Muscle of arm (tissue), 14 donors: Measurements from ENCODE around the gene ABRAXAS1. TPM values are rescaled to one million over a fixed set of nuclear protein-coding genes. Genes with fewer than 3 reads are reported as not detected.
A peak's percentile ranks its signal among the peaks of the same experiment; 100 is the strongest.
"Not testable (repeated sequence)": the region's sequence is repeated elsewhere in the genome, so short reads cannot be mapped to it uniquely, and the experiment has no call there.

Experiments used
- DNase-seq: peaks from one replicate; pipeline ENCODE4 v3.0.0-alpha.2; 2013
- long read RNA-seq, 11 donors: transcript quantifications; one replicate each; lab custom pipeline, GENCODE V29; 2026
- polyA plus RNA-seq, 12 donors: library from polyadenylated mRNA; unstranded; fragments of 120-200 nt; gene quantifications; one replicate each; pipeline ENCODE4 v1.2.1, GENCODE V29; 2013; ENCODE audit not compliant: insufficient read length in 12 of 12

ABRAXAS1 gene
- polyA plus RNA-seq = 10 to 100 TPM in 11 of 12 donors, not detected in 1; 30.3 to 53.5 (median 36.8) TPM
- long read RNA-seq, donor 1, full-length matches to known transcripts = 5 of 34 reads
- long read RNA-seq, donor 1, partial matches to known transcripts = 29 of 34 reads
- long read RNA-seq, donor 1, other reads (novel, unspliced or antisense) = 0 of 34 reads
- long read RNA-seq, donor 2, full-length matches to known transcripts = 8 of 8 reads
- long read RNA-seq, donor 2, partial matches to known transcripts = 0 of 8 reads
- long read RNA-seq, donor 2, other reads (novel, unspliced or antisense) = 0 of 8 reads
- long read RNA-seq, donor 3, full-length matches to known transcripts = 4 of 9 reads
- long read RNA-seq, donor 3, partial matches to known transcripts = 5 of 9 reads
- long read RNA-seq, donor 3, other reads (novel, unspliced or antisense) = 0 of 9 reads
- long read RNA-seq, donor 4, full-length matches to known transcripts = 2 of 2 reads
- long read RNA-seq, donor 4, partial matches to known transcripts = 0 of 2 reads
- long read RNA-seq, donor 4, other reads (novel, unspliced or antisense) = 0 of 2 reads
- long read RNA-seq, donor 5, partial matches to known transcripts = 0 of 2 reads
- long read RNA-seq, donor 5, other reads (novel, unspliced or antisense) = 0 of 2 reads
- long read RNA-seq, donor 6, full-length matches to known transcripts = 7 of 7 reads
- long read RNA-seq, donor 6, partial matches to known transcripts = 0 of 7 reads
- long read RNA-seq, donor 6, other reads (novel, unspliced or antisense) = 0 of 7 reads
- long read RNA-seq, donor 7, full-length matches to known transcripts = 3 of 3 reads
- long read RNA-seq, donor 7, partial matches to known transcripts = 0 of 3 reads
- long read RNA-seq, donor 7, other reads (novel, unspliced or antisense) = 0 of 3 reads
- long read RNA-seq, donor 8, full-length matches to known transcripts = 4 of 4 reads
- long read RNA-seq, donor 8, partial matches to known transcripts = 0 of 4 reads
- long read RNA-seq, donor 8, other reads (novel, unspliced or antisense) = 0 of 4 reads
- long read RNA-seq, donor 9, full-length matches to known transcripts = 2 of 2 reads
- long read RNA-seq, donor 9, partial matches to known transcripts = 0 of 2 reads
- long read RNA-seq, donor 9, other reads (novel, unspliced or antisense) = 0 of 2 reads
- long read RNA-seq, donor 10, full-length matches to known transcripts = 10 of 10 reads
- long read RNA-seq, donor 10, partial matches to known transcripts = 0 of 10 reads
- long read RNA-seq, donor 10, other reads (novel, unspliced or antisense) = 0 of 10 reads
- long read RNA-seq, donor 11, full-length matches to known transcripts = 11 of 11 reads
- long read RNA-seq, donor 11, partial matches to known transcripts = 0 of 11 reads
- long read RNA-seq, donor 11, other reads (novel, unspliced or antisense) = 0 of 11 reads

- peak; percentile 91 for DNase-seq
Measured at GRCh38 chr4:83484500-83485461, at the start of gene ABRAXAS1. Gene ABRAXAS1, minus strand, starts transcription at chr4:83485100. Its CDS starts 28 bp downstream, at chr4:83485072.

GRCh38 chr4:83527671-83528070 is 42.8 kb upstream of the ABRAXAS1 start:
- no peak for DNase-seq

GRCh38 chr4:83522239-83522638 is 37.3 kb upstream of the ABRAXAS1 start:
- DNase-seq = no peak

GRCh38 chr4:83516042-83516772 is 31.3 kb upstream of the ABRAXAS1 start:
- no peak for DNase-seq

- DNase-seq = no peak
Measured at GRCh38 chr4:83510442-83510841, 25.5 kb upstream of the ABRAXAS1 start.

- DNase-seq = peak; percentile 4
Measured at GRCh38 chr4:83509156-83509585, 24.3 kb upstream of the ABRAXAS1 start.

- DNase-seq = no peak
Measured at GRCh38 chr4:83504996-83505395, 20.1 kb upstream of the ABRAXAS1 start.

- DNase-seq = no peak
Measured at GRCh38 chr4:83504503-83504902, 19.6 kb upstream of the ABRAXAS1 start.

GRCh38 chr4:83503974-83504373 is 19.1 kb upstream of the ABRAXAS1 start:
- no peak for DNase-seq

GRCh38 chr4:83501671-83502070 is 16.8 kb upstream of the ABRAXAS1 start:
- not testable (repeated sequence) for DNase-seq

GRCh38 chr4:83498187-83498586 is 13.3 kb upstream of the ABRAXAS1 start:
- no peak for DNase-seq

GRCh38 chr4:83496085-83496917 is 11.4 kb upstream of the ABRAXAS1 start:
- DNase-seq = not testable (repeated sequence)

GRCh38 chr4:83490876-83491450 is 6.1 kb upstream of the ABRAXAS1 start:
- DNase-seq = no peak

- DNase-seq = no peak
Measured at GRCh38 chr4:83489711-83490326, 4.9 kb upstream of the ABRAXAS1 start.

GRCh38 chr4:83486457-83487129 is 1.7 kb upstream of the ABRAXAS1 start:
- DNase-seq = no peak

GRCh38 chr4:83473966-83474365 is 10.9 kb downstream of the ABRAXAS1 start:
- DNase-seq = no peak

- DNase-seq = no peak
Measured at GRCh38 chr4:83473423-83473822, 11.5 kb downstream of the ABRAXAS1 start.
